K562 (cell line): ENCODE data around the gene SND1. TPM values are rescaled to one million over a fixed set of nuclear protein-coding genes. Genes with fewer than 3 reads are reported as not detected.

ENCODE experiments used
- RREB1 ChIP-seq: fragments of 250-450 bp; sonication (Bioruptor Pico); IDR thresholded peaks from 2 replicates; pipeline ENCODE4 v1.4.0; 2020
- ZBTB33 ChIP-seq: sonication (generic); formaldehyde crosslinking; IDR thresholded peaks from 2 replicates; pipeline ENCODE4 v1.8.1; 2023; ENCODE audit warnings: mild to moderate bottlenecking, missing genetic modification reagents
- polyA plus RNA-seq, 8 experiments: library from polyadenylated mRNA; depleted of rRNA in 4 of 8; stranded (reverse) in 5 of 8; unstranded in 3 of 8; fragments of >200 nt; fragmentation: Nextera tagmentation in 2 of 8; fragmentation: Illumina TruSeq in 1 of 8; extraction: Ambion mirVana in 2 of 8; extraction: Trizol in 1 of 8; gene quantifications; 2 replicates each; pipeline versions ENCODE4 v1.2.1 to v1.2.3, GENCODE V29; 2011 to 2014; ENCODE audit warnings: inconsistent platforms in 1 of 8, missing spikeins in 1 of 8
- total RNA-seq, 7 experiments: library from RNA; depleted of rRNA in 6 of 7; stranded (reverse); fragments of >200 nt in 6 of 7; fragmentation: Illumina TruSeq in 2 of 7; extraction: Trizol in 2 of 7; gene quantifications; 2 replicates each; pipeline versions ENCODE4 v1.2.1 to v1.2.3, GENCODE V29; 2011 to 2021; ENCODE audit warnings: low replicate concordance in 1 of 7

The SND1 gene
- total and polyA plus RNA-seq, 9 of the 15 experiments (the other 6 are each of a cell fraction or from before 2014, with no cell fraction given): 46.5 to 307 (median 191) TPM

- TF ChIP-seq RREB1 (CRISPR knock-in tag): no peak
- TF ChIP-seq ZBTB33: no peak
Measured at GRCh38 chr7:127815631-127816145, 163.7 kb downstream of the SND1 start (continued).
